ENCODE data around the gene GPR31.

Gene GPR31

DNA sequence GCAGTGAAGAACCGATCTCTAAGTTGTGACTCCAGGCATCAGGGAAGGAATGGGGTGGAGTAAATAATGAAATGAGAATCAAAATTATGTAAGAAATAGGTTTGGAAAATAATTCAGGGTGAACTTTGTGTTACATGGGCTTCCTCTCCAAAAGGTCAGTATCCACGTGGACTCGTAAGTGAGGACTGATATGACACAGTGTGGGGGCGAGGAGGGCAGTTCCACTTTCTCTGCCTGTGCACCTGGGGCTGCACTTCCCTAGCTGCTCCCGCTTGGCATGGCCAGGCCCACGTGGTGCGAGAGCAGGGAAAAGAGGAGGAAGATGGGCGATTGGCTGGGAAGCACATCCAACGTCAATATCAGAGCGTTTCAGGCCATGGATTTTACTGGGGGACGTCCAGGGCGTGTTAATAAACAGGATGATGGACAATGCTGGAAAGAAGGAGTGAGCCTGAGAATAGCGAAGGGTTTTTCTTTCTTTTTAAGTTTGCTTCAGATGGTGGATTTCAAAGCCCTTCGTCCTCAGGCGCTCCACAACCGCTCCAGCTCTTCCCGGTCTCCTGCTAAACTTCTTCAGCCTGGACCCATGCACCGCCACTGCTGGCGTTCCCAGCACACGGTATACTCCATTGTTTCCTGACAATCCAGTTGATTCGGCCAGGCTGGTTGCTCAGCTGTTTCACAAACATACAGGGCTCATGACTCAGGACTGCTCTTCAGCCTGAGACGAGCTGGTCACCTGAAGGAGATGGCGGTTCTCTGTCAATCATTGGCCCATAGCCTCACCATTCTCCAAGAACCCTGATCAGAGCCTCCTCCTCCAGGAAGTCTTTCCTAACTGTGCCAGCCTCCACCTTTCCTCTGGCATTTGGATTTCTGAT, 23.1 kb downstream of the GPR31 start:
- Histone ChIP-seq H3K27me3 (replicated peaks; ENCODE audit: insufficient read depth, low read length) (no peaks in the 10 kb centered on the region), H3K9me3 (replicated peaks; ENCODE audit: insufficient read depth, low read length) (no peaks in the 10 kb centered on the region), H3F3A (ENCODE audit: insufficient read depth, low read length) (no peaks in the 10 kb centered on the region), H3K36me3 (replicated peaks; ENCODE audit: insufficient read depth, low read length) (no peaks in the 10 kb centered on the region), H3K79me2 (ENCODE audit: low read length) (no peaks in the 10 kb centered on the region), H3K4me2 (ENCODE audit: low read depth, low read length) (no peak overlapping the region), H3K4me3 (ENCODE audit: low read length) (no peak overlapping the region), H2AFZ (ENCODE audit: low read length) (no peak overlapping the region), H3K9me2 (replicated peaks; ENCODE audit: insufficient read depth, low read length) (no peaks in the 10 kb centered on the region), H3K4me1 (ENCODE audit: low read length) (no peaks in the 10 kb centered on the region), H4K20me1 (ENCODE audit: insufficient read depth, low read length) (no peaks in the 10 kb centered on the region), H3K27ac (ENCODE audit: low read length) (no peak overlapping the region), H3K9ac (ENCODE audit: low read length) (no peak overlapping the region)
- DNase-seq, result no peak
- TF ChIP-seq, protein P1, sequence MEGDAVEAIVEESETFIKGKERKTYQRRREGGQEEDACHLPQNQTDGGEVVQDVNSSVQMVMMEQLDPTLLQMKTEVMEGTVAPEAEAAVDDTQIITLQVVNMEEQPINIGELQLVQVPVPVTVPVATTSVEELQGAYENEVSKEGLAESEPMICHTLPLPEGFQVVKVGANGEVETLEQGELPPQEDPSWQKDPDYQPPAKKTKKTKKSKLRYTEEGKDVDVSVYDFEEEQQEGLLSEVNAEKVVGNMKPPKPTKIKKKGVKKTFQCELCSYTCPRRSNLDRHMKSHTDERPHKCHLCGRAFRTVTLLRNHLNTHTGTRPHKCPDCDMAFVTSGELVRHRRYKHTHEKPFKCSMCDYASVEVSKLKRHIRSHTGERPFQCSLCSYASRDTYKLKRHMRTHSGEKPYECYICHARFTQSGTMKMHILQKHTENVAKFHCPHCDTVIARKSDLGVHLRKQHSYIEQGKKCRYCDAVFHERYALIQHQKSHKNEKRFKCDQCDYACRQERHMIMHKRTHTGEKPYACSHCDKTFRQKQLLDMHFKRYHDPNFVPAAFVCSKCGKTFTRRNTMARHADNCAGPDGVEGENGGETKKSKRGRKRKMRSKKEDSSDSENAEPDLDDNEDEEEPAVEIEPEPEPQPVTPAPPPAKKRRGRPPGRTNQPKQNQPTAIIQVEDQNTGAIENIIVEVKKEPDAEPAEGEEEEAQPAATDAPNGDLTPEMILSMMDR (IDR thresholded peaks at IDR 0.05; ENCODE audit: low read length), result no peak
- TF ChIP-seq EZH2phosphoT487 (IDR thresholded peaks at IDR 0.05; ENCODE audit: low read length) (no peak), EZH2 (optimal IDR thresholded peaks at IDR 0.05; ENCODE audit: low read depth, low read length) (no peak)

DNA sequence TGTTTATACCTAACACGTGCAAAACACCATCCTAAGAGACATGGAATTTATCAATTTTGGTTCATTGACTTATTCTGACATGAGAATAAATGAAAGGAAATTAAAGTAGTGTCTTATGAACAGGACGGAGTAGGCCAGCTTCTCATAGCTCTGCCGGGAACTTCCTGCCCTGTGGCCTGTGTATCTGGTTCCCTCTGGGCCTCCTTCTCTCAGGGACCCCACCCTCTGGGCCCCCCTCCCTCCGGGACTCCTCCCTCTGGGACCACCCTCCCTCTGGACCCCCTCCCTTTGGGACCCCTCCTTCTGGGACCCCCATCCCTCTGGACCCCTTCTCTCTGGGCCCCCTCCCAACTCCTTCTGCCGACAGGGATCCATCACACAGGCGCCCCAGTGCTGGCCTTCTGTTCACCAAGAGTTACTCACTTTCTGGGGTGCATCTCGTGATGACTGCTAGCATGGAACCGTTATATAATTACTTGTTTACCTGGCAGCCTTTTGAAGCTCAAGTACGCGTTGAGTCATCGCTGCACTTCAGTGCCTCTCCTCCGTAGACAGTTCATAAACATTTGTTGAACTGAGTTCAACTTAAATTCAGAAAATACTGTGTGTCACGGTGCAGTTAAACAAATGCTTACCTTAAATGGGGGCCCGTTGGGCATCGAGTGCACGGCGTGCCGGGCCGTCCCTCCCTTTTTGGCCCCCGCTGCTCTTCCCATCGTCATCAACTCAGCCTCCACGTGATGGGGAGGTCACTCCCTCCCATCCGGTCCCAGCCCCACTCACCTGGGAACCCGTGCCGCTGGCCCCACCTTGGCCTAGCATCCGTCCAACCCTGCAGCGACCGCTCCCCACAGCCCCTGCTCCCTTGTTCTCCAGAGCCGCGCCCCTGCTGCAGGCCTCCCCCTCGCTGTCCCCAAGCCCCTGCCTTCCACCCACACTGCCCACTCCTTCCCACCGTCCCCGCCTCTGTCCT, 26.8 kb downstream of the GPR31 start:
- TF ChIP-seq, protein P1 (IDR thresholded peaks at IDR 0.05; ENCODE audit: low read length), result no peak
- TF ChIP-seq EZH2 (optimal IDR thresholded peaks at IDR 0.05; ENCODE audit: low read depth, low read length), result no peak
- no peak for TF ChIP-seq EZH2phosphoT487 (IDR thresholded peaks at IDR 0.05; ENCODE audit: low read length)
- Histone ChIP-seq H3F3A (ENCODE audit: insufficient read depth, low read length) (no peaks in the 10 kb centered on the region), H3K27ac (ENCODE audit: low read length) (no peak overlapping the region), H3K36me3 (replicated peaks; ENCODE audit: insufficient read depth, low read length) (no peaks in the 10 kb centered on the region), H3K27me3 (replicated peaks; ENCODE audit: insufficient read depth, low read length) (no peaks in the 10 kb centered on the region), H3K9me2 (replicated peaks; ENCODE audit: insufficient read depth, low read length) (no peaks in the 10 kb centered on the region), H3K79me2 (ENCODE audit: low read length) (no peaks in the 10 kb centered on the region), H2AFZ (ENCODE audit: low read length) (no peak overlapping the region), H3K9ac (ENCODE audit: low read length) (no peak overlapping the region), H3K4me1 (ENCODE audit: low read length) (no peaks in the 10 kb centered on the region), H4K20me1 (ENCODE audit: insufficient read depth, low read length) (no peaks in the 10 kb centered on the region), H3K4me2 (ENCODE audit: low read depth, low read length) (no peak overlapping the region), H3K4me3 (ENCODE audit: low read length) (no peak overlapping the region), H3K9me3 (replicated peaks; ENCODE audit: insufficient read depth, low read length) (no peaks in the 10 kb centered on the region)
- no peak for DNase-seq

DNA sequence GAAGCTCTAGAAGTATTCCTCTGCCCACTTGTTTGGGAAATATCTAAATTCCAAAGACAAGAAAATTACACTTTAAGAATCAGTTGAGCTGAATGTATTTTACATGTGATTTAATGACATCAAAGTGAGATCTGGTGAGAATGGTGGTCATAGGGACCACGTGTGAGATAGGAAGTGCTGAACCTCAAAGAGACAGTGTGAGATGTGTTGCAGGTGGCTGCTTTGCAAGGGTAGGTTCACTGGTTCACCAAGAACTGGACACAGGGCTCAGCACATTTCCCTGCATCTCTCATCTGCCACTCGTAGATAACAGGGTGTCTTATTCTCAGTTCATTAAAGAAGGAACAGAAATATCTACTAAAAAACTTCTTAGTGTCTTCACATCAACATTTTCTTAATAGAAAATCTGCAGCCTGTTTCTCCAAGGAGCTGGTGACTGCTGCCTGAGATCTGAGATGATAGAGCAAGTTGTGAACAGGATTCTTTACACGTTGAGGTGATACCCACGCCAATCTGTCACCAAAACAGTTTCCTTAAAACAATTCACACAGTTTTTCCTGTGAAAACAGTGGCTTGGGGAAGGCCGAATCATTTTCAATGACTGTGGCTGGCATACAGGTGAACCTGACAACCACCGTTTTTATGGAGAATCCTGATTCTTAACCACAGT, 27.6 kb downstream of the GPR31 start:
- no peaks in the 10 kb centered on the region for H4K20me1 ChIP-seq (ENCODE audit: insufficient read depth, low read length)

More for the DNA sequence above, 27.6 kb downstream of the GPR31 start:
- TF ChIP-seq EZH2phosphoT487 (IDR thresholded peaks at IDR 0.05; ENCODE audit: low read length) (no peak), EZH2 (optimal IDR thresholded peaks at IDR 0.05; ENCODE audit: low read depth, low read length) (no peak)
- TF ChIP-seq, protein P1 (IDR thresholded peaks at IDR 0.05; ENCODE audit: low read length), result no peak
- no peak overlapping the region for H3K4me2 ChIP-seq (ENCODE audit: low read depth, low read length)
- no peaks in the 10 kb centered on the region for H3K79me2 ChIP-seq (ENCODE audit: low read length)
- no peak overlapping the region for H3K9ac ChIP-seq (ENCODE audit: low read length)
- no peaks in the 10 kb centered on the region for H3K27me3 ChIP-seq (replicated peaks; ENCODE audit: insufficient read depth, low read length)
- no peak overlapping the region for H3K4me3 ChIP-seq (ENCODE audit: low read length)
- H3K9me2 ChIP-seq (replicated peaks; ENCODE audit: insufficient read depth, low read length), result no peaks in the 10 kb centered on the region
- H3K27ac ChIP-seq (ENCODE audit: low read length), result no peak overlapping the region
- H3K36me3 ChIP-seq (replicated peaks; ENCODE audit: insufficient read depth, low read length), result no peaks in the 10 kb centered on the region
- no peaks in the 10 kb centered on the region for H3K4me1 ChIP-seq (ENCODE audit: low read length)
- H2AFZ ChIP-seq (ENCODE audit: low read length), result no peak overlapping the region
- no peaks in the 10 kb centered on the region for H3F3A ChIP-seq (ENCODE audit: insufficient read depth, low read length)
- DNase-seq, result no peak
- H3K9me3 ChIP-seq (replicated peaks; ENCODE audit: insufficient read depth, low read length), result no peaks in the 10 kb centered on the region

All from MM.1S (cell line).